ENCODE results near the gene LNPEP.
A peak's percentile ranks its signal among the peaks of the same experiment; 100 is the strongest.

The LNPEP gene

GRCh38 chr5:96935559-96936430 is at the start of gene LNPEP:
TSS of gene LNPEP (plus strand) at chr5:96936080. CDS start at chr5:96936156, 76 bp downstream.
- no peaks in the 10 kb centered on the region for H3K27me3 Mint-ChIP-seq
- peak within 1 kb of the TSS; percentile 88 for H3K4me3 Mint-ChIP-seq
- H3K9me3 Mint-ChIP-seq, result no peaks in the 10 kb centered on the region
- intact Hi-C loops (cut with micrococcal nuclease), result loop anchor here (1.0 to 2.0 kb wide), 3 partner anchors 39 to 127 kb away; no protein-coding TSS in a partner anchor
- peaks cover 30% of the 10 kb centered on the region for H3K36me3 Mint-ChIP-seq (ENCODE audit: low read depth)
- peaks cover 61% of the 10 kb centered on the region for H3K4me1 Mint-ChIP-seq (ENCODE audit: low read depth)
- H3K27ac Mint-ChIP-seq, result peak within 1 kb of the TSS; percentile 99

- Mint-ChIP-seq H3K27me3 (no peaks in the 10 kb centered on the region), H3K4me3 (no peak overlapping the region), H3K36me3 (ENCODE audit: low read depth) (peaks cover 49% of the 10 kb centered on the region), H3K27ac (no peak overlapping the region), H3K4me1 (ENCODE audit: low read depth) (peaks cover 14% of the 10 kb centered on the region), H3K9me3 (no peaks in the 10 kb centered on the region)
- intact Hi-C loops (cut with micrococcal nuclease), result no loop called here
Observed at GRCh38 chr5:96893342-96893741, 42.5 kb upstream of the LNPEP start.

- Mint-ChIP-seq H3K9me3 (no peaks in the 10 kb centered on the region), H3K27me3 (no peaks in the 10 kb centered on the region), H3K4me1 (ENCODE audit: low read depth) (peaks cover 14% of the 10 kb centered on the region), H3K27ac (peak overlapping the region; percentile 89), H3K4me3 (peak overlapping the region; percentile 70), H3K36me3 (ENCODE audit: low read depth) (peaks cover 54% of the 10 kb centered on the region)
- intact Hi-C loops (cut with micrococcal nuclease), result loop anchor here (2.0 kb wide), 1 partner anchor 41 kb away; the partner anchor contains the start of gene LNPEP
Observed at GRCh38 chr5:96896276-96896675, 39.6 kb upstream of the LNPEP start.

GRCh38 chr5:96896806-96897205 is 39.1 kb upstream of the LNPEP start:
- Mint-ChIP-seq H3K9me3 (no peaks in the 10 kb centered on the region), H3K4me1 (ENCODE audit: low read depth) (peaks cover 14% of the 10 kb centered on the region), H3K36me3 (ENCODE audit: low read depth) (peaks cover 59% of the 10 kb centered on the region), H3K27me3 (no peaks in the 10 kb centered on the region), H3K4me3 (peak overlapping the region; percentile 70), H3K27ac (peak overlapping the region; percentile 89)
- intact Hi-C loops (cut with micrococcal nuclease), result loop anchor here (2.0 kb wide), 1 partner anchor 40 kb away; the partner anchor contains the start of gene LNPEP

- peaks cover 43% of the 10 kb centered on the region for H3K36me3 Mint-ChIP-seq (ENCODE audit: low read depth)
- H3K27me3 Mint-ChIP-seq, result no peaks in the 10 kb centered on the region
- no peaks in the 10 kb centered on the region for H3K9me3 Mint-ChIP-seq
- no peak overlapping the region for H3K4me3 Mint-ChIP-seq
- intact Hi-C loops (cut with micrococcal nuclease), result no loop called here
- peaks cover 25% of the 10 kb centered on the region for H3K4me1 Mint-ChIP-seq (ENCODE audit: low read depth)
- H3K27ac Mint-ChIP-seq, result no peak overlapping the region
Observed at GRCh38 chr5:96901384-96901783, 34.5 kb upstream of the LNPEP start.

GRCh38 chr5:96901841-96902240 is 34.0 kb upstream of the LNPEP start:
- Mint-ChIP-seq H3K9me3 (no peaks in the 10 kb centered on the region), H3K27me3 (no peaks in the 10 kb centered on the region), H3K4me1 (ENCODE audit: low read depth) (peaks cover 21% of the 10 kb centered on the region), H3K27ac (no peak overlapping the region), H3K4me3 (no peak overlapping the region), H3K36me3 (ENCODE audit: low read depth) (peaks cover 44% of the 10 kb centered on the region)
- intact Hi-C loops (cut with micrococcal nuclease), result no loop called here

GRCh38 chr5:96902876-96903275 is 33.0 kb upstream of the LNPEP start:
- Mint-ChIP-seq H3K4me3 (no peak overlapping the region), H3K9me3 (no peaks in the 10 kb centered on the region), H3K4me1 (ENCODE audit: low read depth) (peaks cover 14% of the 10 kb centered on the region), H3K36me3 (ENCODE audit: low read depth) (peaks cover 44% of the 10 kb centered on the region), H3K27ac (no peak overlapping the region), H3K27me3 (no peaks in the 10 kb centered on the region)
- intact Hi-C loops (cut with micrococcal nuclease), result no loop called here

GRCh38 chr5:96903300-96903699 is 32.6 kb upstream of the LNPEP start:
- intact Hi-C loops (cut with micrococcal nuclease), result no loop called here
- Mint-ChIP-seq H3K4me3 (no peak overlapping the region), H3K9me3 (no peaks in the 10 kb centered on the region)

GRCh38 chr5:96904054-96904931 is 31.6 kb upstream of the LNPEP start:
- no peaks in the 10 kb centered on the region for H3K9me3 Mint-ChIP-seq
- H3K36me3 Mint-ChIP-seq (ENCODE audit: low read depth), result peaks cover 41% of the 10 kb centered on the region
- intact Hi-C loops (cut with micrococcal nuclease), result no loop called here
- no peak overlapping the region for H3K27ac Mint-ChIP-seq
- H3K4me3 Mint-ChIP-seq, result no peak overlapping the region
- peaks cover 14% of the 10 kb centered on the region for H3K4me1 Mint-ChIP-seq (ENCODE audit: low read depth)
- H3K27me3 Mint-ChIP-seq, result no peaks in the 10 kb centered on the region

More at GRCh38 chr5:96903300-96903699, 32.6 kb upstream of the LNPEP start:
- Mint-ChIP-seq H3K27me3 (no peaks in the 10 kb centered on the region), H3K4me1 (ENCODE audit: low read depth) (peaks cover 14% of the 10 kb centered on the region), H3K36me3 (ENCODE audit: low read depth) (peaks cover 44% of the 10 kb centered on the region), H3K27ac (no peak overlapping the region)

- no peaks in the 10 kb centered on the region for H3K9me3 Mint-ChIP-seq
- peaks cover 37% of the 10 kb centered on the region for H3K36me3 Mint-ChIP-seq (ENCODE audit: low read depth)
- no peaks in the 10 kb centered on the region for H3K27me3 Mint-ChIP-seq
- no peak overlapping the region for H3K27ac Mint-ChIP-seq
- intact Hi-C loops (cut with micrococcal nuclease), result no loop called here
- peaks cover 14% of the 10 kb centered on the region for H3K4me1 Mint-ChIP-seq (ENCODE audit: low read depth)
- H3K4me3 Mint-ChIP-seq, result no peak overlapping the region
Observed at GRCh38 chr5:96905864-96906263, 30.0 kb upstream of the LNPEP start.

GRCh38 chr5:96909003-96909402 is 26.9 kb upstream of the LNPEP start:
- Mint-ChIP-seq H3K36me3 (ENCODE audit: low read depth) (peaks cover 22% of the 10 kb centered on the region), H3K27ac (no peak overlapping the region), H3K4me1 (ENCODE audit: low read depth) (peaks cover 13% of the 10 kb centered on the region), H3K9me3 (no peaks in the 10 kb centered on the region), H3K4me3 (no peak overlapping the region), H3K27me3 (no peaks in the 10 kb centered on the region)
- intact Hi-C loops (cut with micrococcal nuclease), result no loop called here

GRCh38 chr5:96909435-96909834 is 26.4 kb upstream of the LNPEP start:
- intact Hi-C loops (cut with micrococcal nuclease), result no loop called here

GRCh38 chr5:96911139-96911538 is 24.7 kb upstream of the LNPEP start:
- Mint-ChIP-seq H3K27me3 (no peaks in the 10 kb centered on the region), H3K4me1 (ENCODE audit: low read depth) (peaks cover 3% of the 10 kb centered on the region), H3K27ac (no peak overlapping the region), H3K4me3 (no peak overlapping the region), H3K36me3 (ENCODE audit: low read depth) (peaks cover 29% of the 10 kb centered on the region), H3K9me3 (no peaks in the 10 kb centered on the region)
- intact Hi-C loops (cut with micrococcal nuclease), result no loop called here

More at GRCh38 chr5:96909435-96909834, 26.4 kb upstream of the LNPEP start:
- Mint-ChIP-seq H3K4me1 (ENCODE audit: low read depth) (peaks cover 9% of the 10 kb centered on the region), H3K27me3 (no peaks in the 10 kb centered on the region), H3K27ac (no peak overlapping the region), H3K4me3 (no peak overlapping the region), H3K36me3 (ENCODE audit: low read depth) (peaks cover 25% of the 10 kb centered on the region), H3K9me3 (no peaks in the 10 kb centered on the region)

GRCh38 chr5:96913233-96913632 is 22.6 kb upstream of the LNPEP start:
- no peak overlapping the region for H3K27ac Mint-ChIP-seq
- H3K36me3 Mint-ChIP-seq (ENCODE audit: low read depth), result peaks cover 47% of the 10 kb centered on the region
- H3K4me3 Mint-ChIP-seq, result no peak overlapping the region
- intact Hi-C loops (cut with micrococcal nuclease), result no loop called here
- H3K27me3 Mint-ChIP-seq, result no peaks in the 10 kb centered on the region
- no peaks in the 10 kb centered on the region for H3K9me3 Mint-ChIP-seq
- no peaks in the 10 kb centered on the region for H3K4me1 Mint-ChIP-seq (ENCODE audit: low read depth)

Data from dendritic cell treated with granulocyte-macrophage colony-stimulating factor and Interleukin-4, amounts not matched to agents 40 ng/mL and 50 ng/mL, for 4 days (primary cell).